HL-60 (cell line): Measurements from ENCODE around the gene VPS25.
A peak's percentile ranks its signal among the peaks of the same experiment; 100 is the strongest.

Experiments
- DNase-seq, 2 experiments: peaks; one replicate each; pipeline ENCODE4 v3.0.0-alpha.2; 2010 to 2020; ENCODE audit warnings: low read depth in 1 of 2, low spot score in 1 of 2
- H3K27ac ChIP-seq: fragments of 250-450 bp; sonication (Bioruptor Pico); replicated peaks from 2 replicates; pipeline ENCODE4 v1.5.1; 2020; ENCODE audit warnings: mild to moderate bottlenecking, moderate library complexity
- H3K27me3 ChIP-seq: fragments of 250-450 bp; sonication (Bioruptor Pico); 2 replicates; pipeline ENCODE4 v1.5.1; 2021; ENCODE audit warnings: mild to moderate bottlenecking, moderate library complexity; ENCODE audit not compliant: insufficient read depth, poor library complexity, severe bottlenecking
- H3K4me3 ChIP-seq: replicated peaks from 2 replicates; pipeline ENCODE4 v1.5.1; 2011; ENCODE audit warnings: mild to moderate bottlenecking, control low read depth, low read length; ENCODE audit not compliant: insufficient read depth
- CTCF ChIP-seq: IDR thresholded peaks from one replicate; pipeline ENCODE4 v1.5.1; 2011; ENCODE audit warnings: low read length, control low read depth, inconsistent platforms; ENCODE audit not compliant: insufficient read depth
- GABPA ChIP-seq: IDR thresholded peaks from 2 replicates; pipeline ENCODE4 v1.6.1; 2012; ENCODE audit warnings: low read depth
- POLR2AphosphoS5 ChIP-seq: IDR thresholded peaks from 2 replicates; pipeline ENCODE4 v1.6.1; 2012; ENCODE audit warnings: low read depth
- REST ChIP-seq: IDR thresholded peaks from 2 replicates; pipeline ENCODE4 v1.6.1; 2012; ENCODE audit warnings: low read depth; ENCODE audit not compliant: insufficient replicate concordance
- SPI1 ChIP-seq: IDR thresholded peaks from 2 replicates; pipeline ENCODE4 v1.6.1; 2012; ENCODE audit warnings: low read depth, mild to moderate bottlenecking, borderline replicate concordance

VPS25 gene

GRCh38 chr17:42754782-42755181, 18.5 kb upstream of the VPS25 start:
- Histone ChIP-seq H3K27me3 (peaks cover 10% of the 10 kb centered on the region), H3K27ac (no peak overlapping the region), H3K4me3 (no peak overlapping the region)
- TF ChIP-seq CTCF: no peak
- TF ChIP-seq REST: no peak
- TF ChIP-seq SPI1: no peak
- no peak for TF ChIP-seq GABPA
- no peak for TF ChIP-seq POLR2AphosphoS5
- DNase-seq: no peak

- H3K27ac ChIP-seq: no peak overlapping the region
- H3K4me3 ChIP-seq: no peak overlapping the region
- H3K27me3 ChIP-seq: peaks cover 32% of the 10 kb centered on the region
- no peak for DNase-seq
- no peak for TF ChIP-seq POLR2AphosphoS5
- no peak for TF ChIP-seq REST
- TF ChIP-seq GABPA: no peak
Observed at GRCh38 chr17:42759982-42760651, 13.1 kb upstream of the VPS25 start.

GRCh38 chr17:42760652-42761581, 12.3 kb upstream of the VPS25 start, which contains the start of gene RAMP2:
RAMP2 (plus strand) TSS chr17:42761227; CDS start chr17:42761262, 35 bp downstream.
- TF ChIP-seq GABPA (no peak), REST (peak; percentile 86)
- Histone ChIP-seq H3K27me3 (peaks cover 32% of the 10 kb centered on the region), H3K27ac (no peak within 1 kb of the TSS), H3K4me3 (peak within 1 kb of the TSS; percentile 11; the same call in 1 of the 2 replicates)
- no peak for DNase-seq

- H3K27me3 ChIP-seq: peaks cover 32% of the 10 kb centered on the region
- H3K4me3 ChIP-seq: no peak overlapping the region
- H3K27ac ChIP-seq: no peak overlapping the region
- DNase-seq: no peak
- TF ChIP-seq CTCF (no peak), SPI1 (no peak), REST (no peak), POLR2AphosphoS5 (no peak), GABPA (no peak)
Observed at GRCh38 chr17:42761638-42762037, 11.6 kb upstream of the VPS25 start.
